Tibial nerve (tissue), 3 donors: ENCODE results near the gene GSG1L.

ENCODE experiments used
- POLR2A ChIP-seq, 2 donors: fragments of 450-650 bp; IDR thresholded peaks; one replicate each; pipeline ENCODE4 v1.6.1; 2017; ENCODE audit warnings: antibody characterized with exemption in 2 of 2, mild to moderate bottlenecking in 2 of 2, moderate library complexity in 2 of 2
- TF ChIP-seq, protein P1 (sequence below), 5 experiments: fragments of 200-600 bp in 3 of 5; fragments of 450-650 bp in 2 of 5; sonication (generic) in 3 of 5; IDR thresholded peaks; one replicate each; pipeline ENCODE4 v1.5.1; 2016 to 2019; ENCODE audit warnings: antibody characterized with exemption in 5 of 5, mild to moderate bottlenecking in 3 of 5, moderate library complexity in 2 of 5

DNA sequence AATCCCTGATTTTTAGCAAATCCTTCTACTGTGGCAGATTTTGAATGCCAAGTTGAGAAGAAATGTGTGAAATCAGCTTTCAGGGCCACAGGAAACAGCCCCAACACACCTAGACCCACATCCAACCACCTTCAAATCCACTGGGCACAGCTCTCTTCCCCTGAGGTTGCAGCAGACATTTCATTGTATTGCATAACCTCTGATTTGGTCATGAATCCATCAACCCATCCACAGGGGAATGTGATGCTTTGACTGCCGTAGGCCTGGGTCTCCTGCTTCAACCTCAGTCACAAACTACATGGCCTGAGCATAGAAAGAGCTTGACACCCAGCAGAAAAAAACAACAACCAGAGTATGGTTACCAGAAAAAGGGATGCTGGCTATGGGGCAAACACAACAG, 145.6 kb downstream of the GSG1L start:
- TF ChIP-seq POLR2A (IDR thresholded peaks at IDR 0.05) = no peak
- TF ChIP-seq, protein P1, sequence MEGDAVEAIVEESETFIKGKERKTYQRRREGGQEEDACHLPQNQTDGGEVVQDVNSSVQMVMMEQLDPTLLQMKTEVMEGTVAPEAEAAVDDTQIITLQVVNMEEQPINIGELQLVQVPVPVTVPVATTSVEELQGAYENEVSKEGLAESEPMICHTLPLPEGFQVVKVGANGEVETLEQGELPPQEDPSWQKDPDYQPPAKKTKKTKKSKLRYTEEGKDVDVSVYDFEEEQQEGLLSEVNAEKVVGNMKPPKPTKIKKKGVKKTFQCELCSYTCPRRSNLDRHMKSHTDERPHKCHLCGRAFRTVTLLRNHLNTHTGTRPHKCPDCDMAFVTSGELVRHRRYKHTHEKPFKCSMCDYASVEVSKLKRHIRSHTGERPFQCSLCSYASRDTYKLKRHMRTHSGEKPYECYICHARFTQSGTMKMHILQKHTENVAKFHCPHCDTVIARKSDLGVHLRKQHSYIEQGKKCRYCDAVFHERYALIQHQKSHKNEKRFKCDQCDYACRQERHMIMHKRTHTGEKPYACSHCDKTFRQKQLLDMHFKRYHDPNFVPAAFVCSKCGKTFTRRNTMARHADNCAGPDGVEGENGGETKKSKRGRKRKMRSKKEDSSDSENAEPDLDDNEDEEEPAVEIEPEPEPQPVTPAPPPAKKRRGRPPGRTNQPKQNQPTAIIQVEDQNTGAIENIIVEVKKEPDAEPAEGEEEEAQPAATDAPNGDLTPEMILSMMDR (IDR thresholded peaks at IDR 0.05) = no peak
